GM19035 (cell line): Measurements from ENCODE around the gene TOR2A.
A peak's percentile ranks its signal among the peaks of the same experiment; 100 is the strongest.

Experiments
- ATAC-seq: cut with Tn5 transposase; IDR thresholded peaks from one replicate; pipeline ENCODE4 v1.9.1; 2021; ENCODE audit not compliant: unreplicated experiment

Gene TOR2A

DNA sequence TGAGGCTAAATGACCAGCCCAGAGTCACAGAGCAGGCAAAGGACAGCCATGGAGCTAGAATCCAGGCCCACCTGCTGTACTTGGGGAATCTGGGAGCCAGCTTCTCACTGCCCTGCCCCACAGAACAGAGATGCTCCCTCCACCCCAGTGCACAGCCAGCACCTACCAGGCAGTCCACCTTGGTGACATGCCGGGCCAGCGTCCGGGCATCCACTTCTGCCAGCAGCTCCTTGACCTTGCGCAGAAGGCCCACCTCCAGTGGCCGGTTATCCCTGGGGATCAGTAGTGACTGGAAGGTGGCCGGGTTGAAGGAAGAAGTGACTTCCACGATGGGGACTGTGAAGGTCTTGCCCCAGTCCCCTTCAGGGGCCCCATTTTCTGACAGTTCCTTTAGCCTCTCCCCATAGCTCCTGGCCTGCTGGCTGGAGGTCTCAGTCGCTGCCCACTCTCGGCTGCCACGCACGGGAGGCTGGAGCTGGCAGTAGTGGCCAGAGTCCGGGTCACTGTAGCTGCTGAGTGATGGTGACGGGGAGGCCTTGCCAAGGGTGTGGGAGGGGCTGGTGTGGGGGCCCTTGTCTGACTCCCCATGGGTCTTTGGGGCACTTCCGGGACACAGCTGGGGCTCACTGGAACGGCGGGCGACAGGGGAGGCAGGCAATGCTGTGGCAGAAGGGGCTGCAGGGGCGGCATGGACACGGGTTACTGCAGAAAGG lies 9.5 kb upstream of the TOR2A start:
- ATAC-seq, result no peak

DNA sequence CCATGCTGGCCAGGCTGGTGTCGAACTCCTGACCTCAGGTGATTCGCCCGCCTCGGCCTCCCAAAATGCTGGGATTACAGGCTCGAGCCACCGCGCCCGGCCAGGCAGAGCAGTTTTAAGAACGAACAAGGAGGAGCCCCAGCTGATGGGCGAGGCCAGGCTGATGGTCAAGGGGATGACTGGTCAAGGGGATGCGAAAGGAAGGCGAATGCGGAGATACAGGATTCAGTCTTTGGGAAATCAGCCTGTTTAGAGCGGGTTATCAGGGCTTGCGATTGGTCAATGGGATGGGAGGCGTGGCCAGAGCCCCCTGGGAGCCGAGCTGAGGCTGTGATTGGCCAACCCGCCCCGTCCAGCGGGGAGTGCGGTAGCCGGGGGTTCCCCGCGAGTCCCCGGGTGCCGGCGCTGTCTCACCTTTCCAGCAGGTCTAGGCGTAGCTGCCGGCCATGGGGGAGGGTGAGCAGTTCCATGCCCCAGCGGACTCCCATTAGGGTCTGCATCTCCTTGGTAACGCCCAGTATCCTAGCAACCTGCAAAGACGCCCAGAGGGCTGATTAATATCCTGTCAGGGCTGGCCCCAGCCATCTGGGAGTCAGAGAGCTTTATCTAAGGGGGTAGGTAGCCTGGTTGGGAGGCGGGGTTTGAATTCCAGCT lies 7.5 kb upstream of the TOR2A start:
- no peak for ATAC-seq

DNA sequence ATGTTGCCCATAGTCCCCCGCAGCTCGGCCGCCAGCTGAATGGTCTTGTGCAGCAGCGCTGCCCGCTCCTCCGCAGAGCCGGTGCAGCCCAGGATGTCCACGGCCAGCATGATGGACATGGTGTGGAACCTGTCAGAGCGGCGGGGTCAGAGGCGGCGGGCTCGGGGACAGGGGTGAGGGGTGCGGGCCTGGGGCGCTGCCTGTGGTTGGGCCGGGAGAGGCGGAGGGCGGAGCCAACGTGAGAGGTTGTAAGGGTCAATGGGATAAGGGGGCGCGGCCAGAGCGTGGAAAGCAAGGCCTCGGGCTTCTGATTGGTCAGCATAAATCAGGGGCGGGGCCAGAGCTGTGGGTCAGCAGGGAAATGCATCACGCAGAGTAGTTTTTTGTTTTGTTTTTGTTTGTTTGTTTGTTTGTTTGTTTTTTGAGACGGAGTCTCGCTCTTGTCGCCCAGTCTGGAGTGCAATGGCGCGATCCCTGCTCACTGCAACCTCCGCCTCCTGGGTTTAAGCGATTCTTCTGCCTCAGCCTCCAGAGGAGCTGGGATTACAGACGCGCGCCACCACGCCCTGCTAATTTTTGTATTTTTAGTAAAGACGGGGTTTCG lies 6.8 kb upstream of the TOR2A start:
- ATAC-seq, result no peak

DNA sequence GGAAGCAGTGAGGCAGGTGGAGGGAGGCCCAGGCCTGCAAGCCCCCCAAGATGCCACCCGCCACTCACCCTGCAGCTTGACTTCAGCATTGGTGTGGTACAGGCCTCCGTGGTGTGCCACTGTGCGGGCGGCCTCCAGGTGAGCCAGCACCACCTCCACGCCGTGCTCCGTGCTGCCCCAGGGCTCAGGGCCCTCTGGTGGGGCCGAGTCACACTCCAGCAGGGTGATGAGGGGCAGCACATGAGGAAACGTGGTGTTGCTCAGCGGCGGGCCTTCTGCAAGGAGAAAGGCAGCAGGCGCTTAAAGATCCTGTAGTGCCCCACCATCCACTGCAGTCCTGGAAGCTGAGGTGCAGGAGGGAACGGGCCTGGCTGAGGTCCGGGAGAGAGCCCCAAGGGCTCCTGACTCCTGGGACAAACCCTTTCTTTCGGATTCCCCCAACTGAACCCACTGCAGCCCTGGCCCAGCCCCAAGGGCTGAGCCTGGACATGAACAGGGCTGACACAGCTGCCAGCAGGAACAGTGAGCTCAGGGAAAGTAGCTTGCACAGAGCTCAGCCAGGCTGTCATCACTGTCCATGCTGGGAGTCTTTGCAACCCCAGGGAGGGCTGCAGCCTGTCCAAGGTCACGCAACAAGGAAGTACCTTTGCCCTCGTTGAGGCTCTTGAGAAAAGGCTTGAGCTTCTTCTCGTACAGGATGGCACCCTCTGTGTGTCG lies 4.7 kb upstream of the TOR2A start:
- no peak for ATAC-seq

DNA sequence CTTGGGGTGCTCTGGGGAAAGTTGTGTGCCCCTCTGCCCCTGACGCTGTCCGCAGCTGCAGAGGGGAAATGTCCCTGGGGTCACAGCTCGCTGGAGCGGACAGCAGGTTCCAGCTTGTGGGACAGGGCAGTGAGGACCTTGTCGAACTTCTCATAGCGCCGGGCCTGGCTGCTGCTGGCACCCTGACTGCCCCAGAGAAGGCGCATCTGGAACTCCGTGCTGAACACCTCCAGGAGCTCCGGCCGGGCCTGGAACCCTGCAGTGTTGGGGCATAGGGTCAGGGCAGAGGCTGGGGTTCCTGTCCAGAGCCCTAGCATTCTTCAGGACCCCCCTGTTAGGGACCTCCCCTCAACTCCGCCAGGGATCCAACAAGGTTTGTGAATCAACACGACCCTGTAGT lies 3.6 kb upstream of the TOR2A start:
- no peak for ATAC-seq

DNA sequence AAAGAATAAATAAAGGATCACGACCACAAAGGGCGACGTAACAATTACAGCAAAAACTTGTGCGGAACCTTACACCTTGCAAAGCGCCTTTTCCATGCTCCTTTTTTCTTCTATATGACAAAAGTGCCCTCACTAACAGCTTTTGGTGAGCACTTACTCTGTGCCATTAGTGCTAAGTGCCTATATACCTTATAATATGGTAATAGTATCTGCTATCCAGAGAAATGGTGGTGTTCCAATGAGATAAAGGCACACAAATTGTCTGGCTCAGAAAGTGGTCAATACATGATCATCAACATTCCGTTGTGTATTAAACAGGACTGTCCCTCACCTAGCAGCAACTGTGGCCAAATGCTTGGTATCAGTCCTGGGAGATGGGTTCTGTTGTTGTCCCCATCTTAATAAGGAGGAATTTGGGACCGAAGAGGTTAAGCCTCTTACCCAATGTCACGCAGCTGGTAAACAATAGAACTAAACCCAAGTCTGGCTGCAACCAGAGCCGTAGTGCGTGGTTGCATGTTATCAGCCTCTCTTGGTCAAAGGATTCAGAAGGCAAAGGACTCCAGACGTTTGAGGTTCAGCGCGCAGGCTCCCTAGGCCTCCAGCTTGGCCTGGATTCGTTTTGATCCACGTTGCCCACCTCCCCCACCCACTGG lies 564 bp upstream of the TOR2A start:
- ATAC-seq, result peak; percentile 3

DNA sequence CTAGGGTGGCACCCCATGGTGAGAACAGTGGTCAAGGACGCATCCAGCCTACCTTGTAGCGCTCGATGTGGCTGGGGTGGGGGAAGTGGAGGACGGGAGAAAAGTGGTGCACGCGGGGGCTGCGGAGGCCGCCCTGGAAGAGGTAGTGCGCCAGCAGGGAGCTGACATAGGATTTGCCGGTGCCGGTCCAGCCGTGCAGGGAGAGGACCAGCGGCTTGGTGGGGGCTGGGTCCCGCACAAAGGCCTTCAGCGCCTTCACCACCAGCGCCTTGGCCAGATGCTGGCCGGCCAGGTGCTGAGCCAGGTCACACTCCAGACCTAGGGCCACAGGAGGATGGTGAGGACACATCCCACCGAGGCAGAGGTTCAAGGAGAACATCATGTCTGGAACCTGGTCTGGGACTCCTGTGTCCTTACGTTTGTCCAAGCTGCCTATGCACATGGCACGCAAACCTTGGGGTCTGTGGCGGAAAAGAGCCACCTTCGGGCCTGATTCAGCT lies 797 bp downstream of the TOR2A start:
- no peak for ATAC-seq

DNA sequence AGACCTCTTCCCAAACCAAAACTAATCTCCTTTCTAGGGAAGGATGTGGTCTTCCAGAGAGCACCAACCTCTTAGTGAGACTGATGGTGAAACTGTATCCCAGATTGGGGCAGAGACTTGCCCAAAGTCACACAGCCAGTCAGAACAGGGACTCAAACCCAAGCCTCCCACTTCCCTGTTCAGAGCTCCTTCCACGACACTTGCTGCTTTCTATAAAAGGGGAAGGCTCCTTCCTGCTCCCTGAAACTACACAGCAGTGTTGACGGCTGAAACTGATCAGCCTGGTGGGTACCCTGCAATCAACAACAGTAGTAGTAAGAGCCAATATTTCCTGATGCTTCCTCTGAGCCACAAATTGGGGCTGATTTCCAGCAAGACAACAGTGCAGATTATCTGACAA lies 1.5 kb downstream of the TOR2A start:
- no peak for ATAC-seq

DNA sequence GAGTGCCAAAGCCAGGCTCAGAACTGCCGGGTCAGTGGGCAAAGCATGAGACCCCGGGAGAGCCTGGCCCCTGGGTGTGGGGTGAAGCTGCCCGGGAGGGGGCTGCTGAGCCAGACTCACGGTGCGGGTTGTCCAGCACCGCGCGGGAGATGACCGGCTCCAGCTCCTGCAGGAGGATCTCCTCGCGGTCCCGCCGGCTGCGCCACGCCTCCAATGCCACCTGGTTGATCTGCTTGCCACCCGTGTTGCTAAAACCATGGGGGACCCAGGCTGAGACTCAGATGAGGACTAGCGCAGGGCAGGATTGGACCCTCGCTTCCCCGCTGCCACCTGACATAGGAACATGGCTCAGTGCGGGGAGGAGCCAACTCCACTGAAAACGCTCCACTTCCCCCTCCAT lies 2.6 kb downstream of the TOR2A start:
- ATAC-seq, result no peak

DNA sequence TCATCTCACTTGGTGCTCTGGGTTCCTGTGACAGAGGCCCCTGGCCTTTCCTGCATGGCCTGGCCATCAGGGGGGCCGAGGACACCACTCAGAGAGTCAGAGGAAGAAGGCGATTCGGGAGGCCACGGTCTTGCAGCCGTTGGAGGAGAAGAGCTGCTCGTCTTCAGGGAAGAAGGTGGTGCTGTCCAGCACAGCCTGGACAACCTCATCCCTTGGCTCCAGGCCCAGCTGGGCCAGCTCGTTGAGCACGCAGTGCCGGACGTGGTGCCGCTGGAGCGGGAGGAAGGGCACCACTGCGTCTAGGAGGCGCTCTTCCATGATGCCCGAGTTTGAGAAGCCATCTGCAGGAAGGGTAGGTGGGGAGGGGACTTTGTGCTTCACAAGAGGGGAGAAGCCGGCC lies 3.2 kb downstream of the TOR2A start:
- no peak for ATAC-seq

DNA sequence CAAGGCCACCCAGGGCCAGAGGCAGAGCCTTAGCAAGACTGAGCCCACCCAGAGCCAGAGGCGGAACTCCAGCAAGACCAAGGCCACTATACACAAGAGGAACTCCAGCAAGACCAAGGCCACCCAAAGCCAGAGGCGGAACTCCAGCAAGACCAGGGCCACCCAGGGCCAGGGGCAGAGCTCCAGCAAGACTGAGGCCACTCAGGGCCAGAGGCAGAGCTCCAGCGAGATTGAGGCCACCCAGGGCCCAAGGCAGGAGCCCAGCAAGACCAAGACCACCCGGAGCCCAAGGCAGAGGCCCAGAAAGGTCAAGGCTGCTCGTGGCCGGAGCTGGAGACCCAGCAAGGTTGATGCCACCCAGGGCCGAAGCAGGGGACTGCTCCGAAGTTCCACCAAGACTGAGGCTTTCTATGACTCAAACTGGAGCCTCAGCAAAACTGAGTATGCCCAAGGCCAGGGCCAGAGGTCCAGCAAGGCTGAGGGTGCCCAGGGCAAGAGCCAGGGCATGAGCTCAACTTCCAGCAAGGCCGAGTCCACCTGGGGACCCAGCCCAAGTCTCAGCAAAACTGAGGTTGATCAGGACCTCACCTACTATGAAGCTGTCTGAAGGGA lies 4.2 kb downstream of the TOR2A start:
- no peak for ATAC-seq

DNA sequence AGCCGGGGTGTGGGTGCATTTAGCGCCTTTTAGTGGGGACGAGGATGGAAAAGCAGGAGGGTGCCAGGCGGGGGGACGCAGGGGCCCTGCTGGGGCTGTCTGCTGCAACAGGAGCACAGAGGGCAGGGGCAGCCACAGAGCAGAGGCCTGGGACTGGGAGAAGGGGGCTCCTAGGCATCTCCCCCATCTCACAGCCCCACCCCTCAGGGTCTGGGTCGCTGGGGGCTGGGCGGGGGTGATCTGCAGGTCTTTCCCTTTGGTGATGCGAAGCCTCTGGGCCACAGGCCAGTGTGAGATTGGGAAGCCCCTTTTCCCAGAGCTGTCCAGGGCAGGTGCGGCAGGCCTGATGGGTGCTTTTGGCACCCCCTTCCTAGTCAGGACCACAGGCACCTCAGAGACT lies 4.8 kb downstream of the TOR2A start:
- no peak for ATAC-seq

DNA sequence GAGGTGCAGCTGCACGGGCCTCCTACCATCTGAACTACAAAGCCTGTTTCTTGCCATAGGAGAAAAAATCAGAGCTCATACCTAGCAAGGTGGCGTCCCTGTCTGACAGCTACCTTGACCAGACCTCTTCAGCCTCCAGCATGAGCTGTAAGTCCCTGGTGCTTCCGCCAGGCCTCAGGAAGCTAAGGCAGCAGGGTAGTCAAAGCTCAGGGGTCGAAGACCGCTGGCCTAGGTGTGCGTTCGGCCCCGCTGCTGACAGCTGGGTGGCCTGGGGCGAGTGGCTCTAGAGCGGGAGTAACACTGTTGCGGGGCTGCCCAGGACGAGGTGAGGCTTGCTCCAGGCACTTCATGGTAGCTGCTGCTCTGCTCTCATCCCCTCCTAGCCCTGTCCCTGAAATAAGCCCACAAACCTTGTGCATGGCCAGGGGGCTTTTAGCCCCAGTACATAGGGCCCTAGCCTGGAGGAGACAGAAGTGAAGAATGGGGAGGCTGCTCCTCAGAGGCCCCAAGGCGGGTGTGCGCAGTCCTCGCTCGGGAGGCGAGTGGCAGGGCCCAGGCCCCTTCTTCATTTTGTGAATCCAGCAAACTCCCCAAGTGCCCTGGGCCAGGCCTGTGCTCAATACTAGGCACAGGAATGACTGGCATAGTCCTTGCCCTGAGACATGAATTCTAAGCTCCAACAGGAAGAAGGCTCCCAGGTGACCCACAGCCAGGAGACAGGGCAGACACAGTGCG lies 5.4 kb downstream of the TOR2A start:
- no peak for ATAC-seq

DNA sequence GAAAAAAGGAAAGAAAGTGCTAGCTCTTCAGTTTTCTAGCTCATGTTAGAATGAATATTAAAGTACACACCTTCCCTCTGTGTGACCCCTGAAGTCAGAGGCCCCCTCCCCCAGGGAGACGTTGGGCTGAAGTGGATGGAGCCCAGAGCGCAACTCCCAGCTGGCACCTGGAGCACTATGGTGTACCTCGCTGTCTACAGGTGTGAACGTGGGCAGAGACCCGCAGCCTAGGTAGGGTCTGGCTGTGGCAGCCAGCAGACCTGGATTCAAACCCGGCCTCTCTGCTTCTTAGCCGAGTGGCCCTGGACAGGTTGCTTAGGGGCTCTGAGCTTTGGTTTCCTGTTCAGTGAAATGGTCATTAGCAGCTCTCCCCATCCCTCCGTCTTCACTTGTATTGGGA lies 6.3 kb downstream of the TOR2A start:
- ATAC-seq, result no peak

DNA sequence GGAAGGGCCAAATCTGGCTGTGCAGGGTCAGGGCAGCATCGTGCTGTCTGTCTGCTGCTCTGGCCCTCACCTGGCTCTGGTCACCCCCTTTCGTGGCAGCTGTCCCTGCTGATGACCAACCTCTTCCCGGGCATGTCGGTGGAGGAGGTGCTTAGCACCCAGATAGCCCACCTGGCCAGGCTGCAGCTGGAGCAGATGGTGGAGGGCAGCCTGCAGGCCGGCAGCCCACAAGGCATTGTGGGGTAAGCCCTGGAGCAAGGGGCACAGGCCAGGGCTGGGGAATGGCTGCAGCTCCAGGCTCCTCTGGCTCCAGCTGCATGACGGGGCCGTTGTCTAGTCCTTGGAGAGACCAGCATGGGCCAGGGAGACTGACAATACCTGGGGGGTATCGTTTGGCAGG lies 8.2 kb downstream of the TOR2A start:
- no peak for ATAC-seq

DNA sequence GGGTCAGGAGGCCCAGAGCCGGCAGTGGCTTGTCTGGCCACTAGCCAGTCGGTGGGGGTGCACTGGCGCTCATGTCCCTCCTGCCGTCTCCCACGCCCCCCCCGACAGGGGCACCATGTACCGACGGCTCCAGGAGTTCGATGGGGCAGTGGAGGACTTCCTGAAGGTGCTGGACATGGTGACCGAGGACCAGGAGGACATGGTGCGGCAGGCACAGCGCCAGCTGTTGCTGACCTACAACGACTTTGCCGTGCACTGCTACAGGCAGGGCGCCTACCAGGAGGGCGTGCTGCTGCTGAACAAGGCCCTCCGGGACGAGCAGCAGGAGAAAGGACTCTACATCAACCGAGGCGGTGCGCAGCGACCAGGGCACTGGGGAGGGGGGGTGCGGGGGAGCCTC lies 11.1 kb downstream of the TOR2A start:
- ATAC-seq, result no peak

DNA sequence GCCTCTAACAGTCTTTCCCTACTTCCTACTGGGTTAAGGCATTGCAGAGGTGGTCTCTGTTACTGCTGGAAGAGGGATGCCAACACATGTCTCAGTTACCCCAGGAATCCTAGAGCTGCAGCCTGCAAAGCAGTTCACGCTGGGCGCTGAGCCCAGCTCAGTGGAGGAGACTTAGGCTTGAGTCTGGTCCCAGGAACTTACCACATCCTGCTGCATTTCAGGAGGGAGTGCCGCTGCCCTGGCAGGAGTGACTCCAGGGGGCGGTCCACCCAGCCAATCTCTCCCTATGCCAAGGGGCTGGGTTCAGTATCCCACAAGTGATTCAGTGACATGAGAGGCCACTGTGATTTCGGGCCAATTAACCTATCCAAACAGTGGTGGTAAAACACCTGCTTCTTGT lies 11.7 kb downstream of the TOR2A start:
- no peak for ATAC-seq

DNA sequence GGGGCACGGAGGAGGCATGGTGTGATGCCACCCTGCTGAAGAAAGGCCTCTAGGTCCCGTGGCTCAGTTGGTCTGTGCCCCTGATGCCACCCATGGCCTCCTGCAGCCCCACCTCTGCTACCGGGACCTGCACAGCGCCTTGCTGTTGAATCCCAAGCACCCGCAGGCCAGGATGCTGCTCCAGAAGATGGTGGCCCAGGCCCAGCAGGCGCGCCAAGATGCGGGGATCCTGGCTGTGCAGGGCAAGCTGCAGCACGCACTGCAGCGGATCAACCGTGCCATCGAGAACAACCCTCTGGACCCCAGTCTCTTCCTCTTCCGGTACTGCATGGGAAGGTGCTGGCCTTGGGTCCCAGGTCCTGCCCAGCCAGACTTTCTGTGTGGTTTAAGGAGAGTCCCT lies 12.1 kb downstream of the TOR2A start:
- no peak for ATAC-seq

DNA sequence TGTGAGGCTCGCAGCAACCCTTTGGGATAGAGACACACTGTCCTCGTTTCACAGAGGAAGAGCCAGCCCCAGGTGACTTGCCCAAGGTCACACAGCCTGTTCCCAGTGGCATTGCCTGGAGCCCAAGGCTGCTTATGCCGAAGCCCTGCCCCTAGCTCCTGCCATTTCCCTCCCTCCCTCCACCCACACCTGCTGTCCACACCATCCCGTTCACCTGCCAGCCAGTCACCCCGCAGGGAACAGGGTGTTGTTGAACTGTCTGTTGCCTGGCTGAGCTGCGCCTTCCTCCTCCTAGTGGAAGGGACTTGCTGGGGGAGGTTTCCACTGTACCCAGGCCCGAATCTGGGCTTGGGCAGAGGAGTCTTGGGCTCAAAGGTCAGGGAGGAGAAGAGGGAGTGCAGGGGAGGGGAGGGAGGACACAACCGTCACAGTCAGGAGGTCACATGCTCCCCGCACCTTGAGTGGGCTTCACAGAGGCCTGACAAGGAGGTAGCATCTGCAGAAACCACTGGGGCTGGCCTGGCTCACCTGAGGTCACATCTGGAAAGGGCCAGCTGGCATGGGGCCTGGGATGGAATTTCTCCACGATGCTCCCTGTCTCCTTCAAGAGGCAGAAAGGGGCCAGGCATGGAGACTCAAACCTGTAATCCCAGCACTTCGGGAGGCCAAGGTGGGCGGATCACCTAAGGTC lies 12.9 kb downstream of the TOR2A start:
- no peak for ATAC-seq

DNA sequence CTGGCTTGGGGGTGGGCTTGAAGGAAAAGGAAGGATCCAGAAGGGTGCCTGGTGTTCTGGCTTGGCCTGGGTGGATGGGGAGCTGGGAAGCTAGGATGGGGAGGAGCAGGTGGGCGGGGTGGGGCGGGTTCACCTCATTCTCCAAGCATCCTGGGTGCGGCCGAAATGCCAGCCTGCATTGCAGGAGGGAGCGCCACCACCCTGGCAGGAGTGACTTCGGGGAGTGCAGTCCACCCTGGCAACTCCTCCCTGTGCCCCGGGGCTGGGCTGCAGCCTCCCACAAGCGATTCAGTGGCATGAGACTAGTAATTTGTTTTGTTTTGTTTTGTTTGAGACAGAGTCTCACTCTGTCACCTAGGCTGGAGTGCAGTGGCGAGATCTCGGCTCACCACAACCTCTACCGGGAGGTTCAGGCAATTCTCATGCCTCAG lies 13.7 kb downstream of the TOR2A start:
- ATAC-seq, result no peak
